H9 (cell line): ENCODE data around the gene TTC39B. TPM values are rescaled to one million over a fixed set of nuclear protein-coding genes. Genes with fewer than 3 reads are reported as not detected.

Experiments used
- DNase-seq: peaks from one replicate; pipeline ENCODE4 v3.0.0-alpha.2; 2017
- H2AFZ ChIP-seq: one replicate; pipeline ENCODE4 v1.6.1; 2013; ENCODE audit warnings: mild to moderate bottlenecking, low read length, control low read depth, moderate library complexity
- H2AK5ac ChIP-seq: 2 replicates; pipeline ENCODE4 v1.6.1; 2013; ENCODE audit warnings: low read length, control low read depth, mixed read lengths; ENCODE audit not compliant: insufficient read length
- H2BK120ac ChIP-seq: one replicate; pipeline ENCODE4 v1.6.1; 2013; ENCODE audit warnings: low read depth, mild to moderate bottlenecking, low read length, control low read depth, inconsistent platforms; ENCODE audit not compliant: poor library complexity, severe bottlenecking
- H2BK12ac ChIP-seq: 2 replicates; pipeline ENCODE4 v1.6.1; 2013; ENCODE audit warnings: low read length, control low read depth, mixed read lengths, low read depth; ENCODE audit not compliant: insufficient read length
- H2BK15ac ChIP-seq: 2 replicates; pipeline ENCODE4 v1.6.1; 2013; ENCODE audit warnings: low read depth, low read length, control low read depth
- H2BK20ac ChIP-seq: one replicate; pipeline ENCODE4 v1.6.1; 2013; ENCODE audit warnings: low read depth, mild to moderate bottlenecking, low read length, control low read depth, inconsistent platforms; ENCODE audit not compliant: poor library complexity, severe bottlenecking
- H2BK5ac ChIP-seq: 2 replicates; pipeline ENCODE4 v1.6.1; 2013; ENCODE audit warnings: low read length, control low read depth, mixed read lengths; ENCODE audit not compliant: insufficient read length
- H3K14ac ChIP-seq: 2 replicates; pipeline ENCODE4 v1.6.1; 2013; ENCODE audit warnings: low read length, control low read depth; ENCODE audit not compliant: insufficient read depth
- H3K18ac ChIP-seq: 2 replicates; pipeline ENCODE4 v1.6.1; 2013; ENCODE audit warnings: low read depth, mild to moderate bottlenecking, mixed read lengths, low read length, control low read depth; ENCODE audit not compliant: insufficient read length
- H3K23ac ChIP-seq: 2 replicates; pipeline ENCODE4 v1.6.1; 2013; ENCODE audit warnings: low read length, control low read depth, mixed read lengths, low read depth; ENCODE audit not compliant: insufficient read length
- H3K23me2 ChIP-seq: 2 replicates; pipeline ENCODE4 v1.6.1; 2013; ENCODE audit warnings: low read depth, mild to moderate bottlenecking, mixed read lengths, low read length, control low read depth; ENCODE audit not compliant: insufficient read length, poor library complexity, severe bottlenecking
- H3K27ac ChIP-seq: 2 replicates; pipeline ENCODE4 v1.5.1; 2013; ENCODE audit warnings: low read length, control low read depth, mixed read lengths, low read depth; ENCODE audit not compliant: insufficient read length
- H3K27me3 ChIP-seq: 2 replicates; pipeline ENCODE4 v1.6.1; 2013; ENCODE audit warnings: low read length, control low read depth, inconsistent platforms; ENCODE audit not compliant: insufficient read depth
- H3K4ac ChIP-seq: 2 replicates; pipeline ENCODE4 v1.6.1; 2013; ENCODE audit warnings: low read depth, mild to moderate bottlenecking, control low read depth, inconsistent platforms, low read length, moderate library complexity
- H3K4me1 ChIP-seq: 2 replicates; pipeline ENCODE4 v1.6.1; 2013; ENCODE audit warnings: low read length, control low read depth, inconsistent platforms; ENCODE audit not compliant: insufficient read depth
- H3K4me2 ChIP-seq: 2 replicates; pipeline ENCODE4 v1.6.1; 2013; ENCODE audit warnings: low read length, control low read depth, mixed read lengths; ENCODE audit not compliant: insufficient read length, insufficient read depth
- H3K56ac ChIP-seq: 2 replicates; pipeline ENCODE4 v1.6.1; 2013; ENCODE audit warnings: low read depth, mild to moderate bottlenecking, mixed read lengths, low read length, control low read depth; ENCODE audit not compliant: insufficient read length
- H3K79me1 ChIP-seq: 2 replicates; pipeline ENCODE4 v1.6.1; 2013; ENCODE audit warnings: low read depth, mild to moderate bottlenecking, moderate library complexity, low read length, control low read depth, inconsistent platforms; ENCODE audit not compliant: insufficient read depth, poor library complexity, severe bottlenecking
- H3K79me2 ChIP-seq: 2 replicates; pipeline ENCODE4 v1.6.1; 2013; ENCODE audit warnings: low read length, control low read depth, inconsistent platforms; ENCODE audit not compliant: insufficient read depth
- H3K9ac ChIP-seq: 2 replicates; pipeline ENCODE4 v1.6.1; 2013; ENCODE audit warnings: low read length, control low read depth, mixed read lengths; ENCODE audit not compliant: insufficient read length; ENCODE audit errors: extremely low read depth
- H3K9me3 ChIP-seq: one replicate; pipeline ENCODE4 v1.6.1; 2013; ENCODE audit warnings: low read depth, low read length, inconsistent platforms; ENCODE audit not compliant: control insufficient read depth
- H3T11ph ChIP-seq: one replicate; pipeline ENCODE4 v1.6.1; 2013; ENCODE audit warnings: mild to moderate bottlenecking, low read length, control low read depth, inconsistent platforms
- H4K20me1 ChIP-seq: one replicate; pipeline ENCODE4 v1.6.1; 2013; ENCODE audit not compliant: control insufficient read depth, insufficient read length, insufficient read depth
- H4K5ac ChIP-seq: 2 replicates; pipeline ENCODE4 v1.6.1; 2013; ENCODE audit warnings: low read depth, mild to moderate bottlenecking, mixed read lengths, low read length, control low read depth; ENCODE audit not compliant: insufficient read length
- H4K8ac ChIP-seq: replicated peaks from 2 replicates; pipeline ENCODE4 v1.6.1; 2013; ENCODE audit warnings: low read length, control low read depth, mixed read lengths, low read depth; ENCODE audit not compliant: insufficient read length
- H4K91ac ChIP-seq: 2 replicates; pipeline ENCODE4 v1.6.1; 2013; ENCODE audit warnings: low read depth, mild to moderate bottlenecking, moderate library complexity, mixed read lengths, low read length, control low read depth; ENCODE audit not compliant: insufficient read length
- H3K27ac Mint-ChIP-seq, 3 experiments: 2 replicates in 2 of 3; 3 replicates in 1 of 3; pipeline ENCODE4 v1.8.0; 2020 to 2021; ENCODE audit warnings: mixed read lengths in 3 of 3, mild to moderate bottlenecking in 1 of 3, moderate library complexity in 1 of 3
- H3K27me3 Mint-ChIP-seq: 2 replicates; pipeline ENCODE4 v1.8.0; 2021; ENCODE audit warnings: low read depth, mild to moderate bottlenecking, moderate library complexity, mixed read lengths
- H3K36me3 Mint-ChIP-seq, 3 experiments: 2 replicates in 2 of 3; 3 replicates in 1 of 3; pipeline ENCODE4 v1.8.0; 2020 to 2021; ENCODE audit warnings: low read depth in 3 of 3, mixed read lengths in 3 of 3; ENCODE audit not compliant: insufficient read depth in 1 of 3
- H3K4me1 Mint-ChIP-seq, 2 experiments: 2 replicates each; pipeline ENCODE4 v1.8.0; 2020; ENCODE audit warnings: mixed read lengths in 2 of 2
- H3K4me3 Mint-ChIP-seq, 2 experiments: 2 replicates in 1 of 2; 3 replicates in 1 of 2; pipeline ENCODE4 v1.8.0; 2020 to 2021; ENCODE audit warnings: mild to moderate bottlenecking in 2 of 2, mixed read lengths in 2 of 2, moderate library complexity in 1 of 2
- H3K9me3 Mint-ChIP-seq, 2 experiments: 2 replicates in 1 of 2; 3 replicates in 1 of 2; pipeline ENCODE4 v1.8.0; 2020; ENCODE audit warnings: mild to moderate bottlenecking in 2 of 2, mixed read lengths in 2 of 2, moderate library complexity in 1 of 2
- WGBS: extraction: QIAGEN DNeasy Blood & Tissue Kit; methylation state at CpG from one replicate; pipeline ENCODE4 v1.1.7; 2013; ENCODE audit warnings: missing lambda C conversion rate, low lambda C conversion rate, mixed read lengths; ENCODE audit not compliant: insufficient read length; ENCODE audit errors: extremely low coverage; 5-methylcytosine and 5-hydroxymethylcytosine counted together
- total RNA-seq: library from RNA; stranded (reverse); gene quantifications from 2 replicates; pipeline ENCODE4 v1.2.1, GENCODE V29; 2021
- TF ChIP-seq, protein P1 (sequence below): fragments of 200-600 bp; sonication (generic); conservative IDR thresholded peaks from 3 replicates; pipeline ENCODE4 v1.8.0; 2021; ENCODE audit warnings: antibody characterized with exemption, mild to moderate bottlenecking

TTC39B gene
- total RNA-seq, 1 experiment from 2014 or later = 8.2 TPM

DNA sequence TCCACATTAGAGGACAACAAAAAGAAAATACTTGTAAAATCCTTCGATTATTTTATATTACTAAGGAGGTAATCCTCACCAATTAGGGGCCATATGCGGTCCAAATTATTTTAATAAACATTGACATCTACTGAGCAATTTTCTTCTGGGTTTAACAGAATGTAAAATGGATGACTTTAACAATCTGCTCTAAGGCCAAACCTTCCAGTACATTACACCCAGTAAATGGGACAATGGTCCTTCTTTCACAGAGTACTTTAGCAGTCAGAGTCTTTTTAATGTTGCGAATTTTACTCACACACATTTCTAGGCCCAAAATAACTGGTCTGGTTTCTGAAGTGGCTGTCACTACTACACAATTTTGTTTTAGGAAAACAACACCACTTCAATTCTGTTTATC, 106.9 kb downstream of the TTC39B start:
- no peaks in the 10 kb centered on the region for H4K20me1 ChIP-seq
- Mint-ChIP-seq H3K4me3 (no peak overlapping the region), H3K27ac (no peak overlapping the region), H3K4me1 (no peaks in the 10 kb centered on the region; a peak in 1 of 4 replicates), H3K9me3 (peaks cover 6 to 7% of the 10 kb centered on the region in 2 experiments; a peak in 4 of 5 replicates), H3K27me3 (no peaks in the 10 kb centered on the region), H3K36me3 (peaks cover 15 to 18% (median 18%) of the 10 kb centered on the region in 3 experiments)
- H3K23ac ChIP-seq = no peak overlapping the region
- no peaks in the 10 kb centered on the region for H3K27me3 ChIP-seq
- H3K9ac ChIP-seq = no peak overlapping the region
- no peak overlapping the region for H3T11ph ChIP-seq
- no peak overlapping the region for H3K18ac ChIP-seq
- no peaks in the 10 kb centered on the region for H3K9me3 ChIP-seq
- TF ChIP-seq, protein P1, sequence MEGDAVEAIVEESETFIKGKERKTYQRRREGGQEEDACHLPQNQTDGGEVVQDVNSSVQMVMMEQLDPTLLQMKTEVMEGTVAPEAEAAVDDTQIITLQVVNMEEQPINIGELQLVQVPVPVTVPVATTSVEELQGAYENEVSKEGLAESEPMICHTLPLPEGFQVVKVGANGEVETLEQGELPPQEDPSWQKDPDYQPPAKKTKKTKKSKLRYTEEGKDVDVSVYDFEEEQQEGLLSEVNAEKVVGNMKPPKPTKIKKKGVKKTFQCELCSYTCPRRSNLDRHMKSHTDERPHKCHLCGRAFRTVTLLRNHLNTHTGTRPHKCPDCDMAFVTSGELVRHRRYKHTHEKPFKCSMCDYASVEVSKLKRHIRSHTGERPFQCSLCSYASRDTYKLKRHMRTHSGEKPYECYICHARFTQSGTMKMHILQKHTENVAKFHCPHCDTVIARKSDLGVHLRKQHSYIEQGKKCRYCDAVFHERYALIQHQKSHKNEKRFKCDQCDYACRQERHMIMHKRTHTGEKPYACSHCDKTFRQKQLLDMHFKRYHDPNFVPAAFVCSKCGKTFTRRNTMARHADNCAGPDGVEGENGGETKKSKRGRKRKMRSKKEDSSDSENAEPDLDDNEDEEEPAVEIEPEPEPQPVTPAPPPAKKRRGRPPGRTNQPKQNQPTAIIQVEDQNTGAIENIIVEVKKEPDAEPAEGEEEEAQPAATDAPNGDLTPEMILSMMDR = no peak
- no peak overlapping the region for H2BK20ac ChIP-seq
- no peaks in the 10 kb centered on the region for H3K79me1 ChIP-seq
- H4K8ac ChIP-seq = no peak overlapping the region
- no peak overlapping the region for H2BK5ac ChIP-seq
- H2BK15ac ChIP-seq = no peak overlapping the region
- H3K4ac ChIP-seq = no peak overlapping the region
- no peak overlapping the region for H2AK5ac ChIP-seq
- no peak overlapping the region for H3K27ac ChIP-seq
- no peak overlapping the region for H4K91ac ChIP-seq
- no peak overlapping the region for H2BK12ac ChIP-seq
- no peak overlapping the region for H2BK120ac ChIP-seq
- no peak overlapping the region for H3K56ac ChIP-seq
- WGBS = no CpG with 5 or more reads among the region's 3 CpGs
- H3K4me1 ChIP-seq = no peaks in the 10 kb centered on the region; the same call in 1 of the 2 replicates
- H4K5ac ChIP-seq = no peak overlapping the region
- H3K4me2 ChIP-seq = no peak overlapping the region
- H3K79me2 ChIP-seq = no peaks in the 10 kb centered on the region
- H3K14ac ChIP-seq = no peak overlapping the region
- no peaks in the 10 kb centered on the region for H3K23me2 ChIP-seq
- H2AFZ ChIP-seq = no peak overlapping the region
- no peak for DNase-seq
